HL-60 (cell line): ENCODE results near the gene VOPP1.

Experiments
- DNase-seq, 2 experiments: peaks; one replicate each; pipeline ENCODE4 v3.0.0-alpha.2; 2010 to 2020; ENCODE audit warnings: low read depth in 1 of 2, low spot score in 1 of 2
- H3K27ac ChIP-seq: fragments of 250-450 bp; sonication (Bioruptor Pico); replicated peaks from 2 replicates; pipeline ENCODE4 v1.5.1; 2020; ENCODE audit warnings: mild to moderate bottlenecking, moderate library complexity
- H3K27me3 ChIP-seq: fragments of 250-450 bp; sonication (Bioruptor Pico); 2 replicates; pipeline ENCODE4 v1.5.1; 2021; ENCODE audit warnings: mild to moderate bottlenecking, moderate library complexity; ENCODE audit not compliant: insufficient read depth, poor library complexity, severe bottlenecking
- H3K4me3 ChIP-seq: replicated peaks from 2 replicates; pipeline ENCODE4 v1.5.1; 2011; ENCODE audit warnings: mild to moderate bottlenecking, control low read depth, low read length; ENCODE audit not compliant: insufficient read depth
- GABPA ChIP-seq: IDR thresholded peaks from 2 replicates; pipeline ENCODE4 v1.6.1; 2012; ENCODE audit warnings: low read depth
- POLR2AphosphoS5 ChIP-seq: IDR thresholded peaks from 2 replicates; pipeline ENCODE4 v1.6.1; 2012; ENCODE audit warnings: low read depth
- REST ChIP-seq: IDR thresholded peaks from 2 replicates; pipeline ENCODE4 v1.6.1; 2012; ENCODE audit warnings: low read depth; ENCODE audit not compliant: insufficient replicate concordance
- SPI1 ChIP-seq: IDR thresholded peaks from 2 replicates; pipeline ENCODE4 v1.6.1; 2012; ENCODE audit warnings: low read depth, mild to moderate bottlenecking, borderline replicate concordance
- TF ChIP-seq, protein P1 (sequence below): IDR thresholded peaks from one replicate; pipeline ENCODE4 v1.5.1; 2011; ENCODE audit warnings: low read length, control low read depth, inconsistent platforms; ENCODE audit not compliant: insufficient read depth

Gene VOPP1

DNA sequence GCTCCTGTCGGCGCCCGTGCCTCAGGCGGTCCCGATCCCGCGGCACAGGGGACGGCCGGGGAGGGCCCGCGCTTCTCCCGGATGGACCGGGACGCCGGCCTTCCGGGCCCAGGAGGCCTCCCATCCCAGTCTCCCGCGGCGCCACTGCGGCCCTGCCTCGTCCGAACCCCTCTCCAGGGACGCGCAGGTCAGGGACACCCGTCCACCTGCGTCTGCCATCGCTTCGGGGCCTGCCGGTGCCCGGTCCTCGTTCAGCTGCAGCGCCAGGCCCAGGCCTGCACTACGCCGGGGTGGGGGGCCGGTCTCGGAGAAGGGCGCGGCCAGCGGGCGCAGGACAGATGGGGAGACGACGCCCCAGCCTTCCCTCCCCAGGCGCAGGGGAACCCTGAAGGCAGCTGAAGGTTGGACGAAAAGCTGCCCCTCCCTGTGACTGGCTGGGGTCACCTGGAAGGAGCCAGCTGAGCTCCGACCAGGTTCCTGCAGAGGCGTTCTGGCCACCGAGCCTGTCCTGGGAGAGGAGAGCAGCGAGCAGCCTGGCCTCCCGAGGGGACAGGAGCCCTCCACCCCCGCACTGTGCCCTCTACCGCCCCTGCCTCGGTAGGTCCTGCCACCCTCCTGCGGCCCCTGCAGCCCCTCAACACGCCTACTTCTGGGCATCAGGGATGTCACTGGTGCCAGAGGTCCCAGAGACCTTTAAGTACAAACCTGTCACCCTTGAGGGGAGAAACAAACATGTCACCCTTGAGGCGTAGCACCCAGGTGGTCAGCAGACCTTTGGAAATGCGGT, 122.9 kb downstream of the VOPP1 start:
- H3K27me3 ChIP-seq = peaks cover 10% of the 10 kb centered on the region
- no peak for TF ChIP-seq REST
- no peak for TF ChIP-seq SPI1
- TF ChIP-seq GABPA = no peak
- TF ChIP-seq POLR2AphosphoS5 = no peak
- TF ChIP-seq, protein P1, sequence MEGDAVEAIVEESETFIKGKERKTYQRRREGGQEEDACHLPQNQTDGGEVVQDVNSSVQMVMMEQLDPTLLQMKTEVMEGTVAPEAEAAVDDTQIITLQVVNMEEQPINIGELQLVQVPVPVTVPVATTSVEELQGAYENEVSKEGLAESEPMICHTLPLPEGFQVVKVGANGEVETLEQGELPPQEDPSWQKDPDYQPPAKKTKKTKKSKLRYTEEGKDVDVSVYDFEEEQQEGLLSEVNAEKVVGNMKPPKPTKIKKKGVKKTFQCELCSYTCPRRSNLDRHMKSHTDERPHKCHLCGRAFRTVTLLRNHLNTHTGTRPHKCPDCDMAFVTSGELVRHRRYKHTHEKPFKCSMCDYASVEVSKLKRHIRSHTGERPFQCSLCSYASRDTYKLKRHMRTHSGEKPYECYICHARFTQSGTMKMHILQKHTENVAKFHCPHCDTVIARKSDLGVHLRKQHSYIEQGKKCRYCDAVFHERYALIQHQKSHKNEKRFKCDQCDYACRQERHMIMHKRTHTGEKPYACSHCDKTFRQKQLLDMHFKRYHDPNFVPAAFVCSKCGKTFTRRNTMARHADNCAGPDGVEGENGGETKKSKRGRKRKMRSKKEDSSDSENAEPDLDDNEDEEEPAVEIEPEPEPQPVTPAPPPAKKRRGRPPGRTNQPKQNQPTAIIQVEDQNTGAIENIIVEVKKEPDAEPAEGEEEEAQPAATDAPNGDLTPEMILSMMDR = no peak

DNA sequence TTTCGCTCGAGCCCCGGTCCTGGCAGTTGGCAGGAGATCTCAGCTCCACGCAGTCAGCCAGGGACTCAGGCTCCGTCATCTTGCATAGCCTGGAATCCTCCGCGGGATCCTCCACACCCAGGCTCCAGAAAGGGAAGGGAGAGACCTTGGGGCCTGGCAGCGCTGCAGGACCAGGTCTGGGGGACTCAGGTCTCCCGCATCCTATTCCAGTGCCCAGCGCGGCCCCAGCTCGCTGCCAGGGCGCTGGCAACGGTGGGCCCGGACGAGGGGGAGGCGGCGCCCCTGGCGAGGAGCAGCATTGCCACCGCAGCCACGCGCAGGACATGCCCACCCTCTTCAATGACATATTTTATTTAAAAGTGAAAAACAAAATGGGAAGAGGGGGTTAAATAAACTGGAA, 123.8 kb downstream of the VOPP1 start:
- H3K27ac ChIP-seq = no peak overlapping the region
- DNase-seq = no peak
- TF ChIP-seq REST (no peak), SPI1 (no peak), GABPA (no peak), POLR2AphosphoS5 (no peak)
- TF ChIP-seq, protein P1 = no peak
- no peak overlapping the region for H3K4me3 ChIP-seq
- H3K27me3 ChIP-seq = peaks cover 10% of the 10 kb centered on the region

More for the DNA sequence above, 122.9 kb downstream of the VOPP1 start:
- no peak for DNase-seq
- Histone ChIP-seq H3K4me3 (no peak overlapping the region), H3K27ac (no peak overlapping the region)

DNA sequence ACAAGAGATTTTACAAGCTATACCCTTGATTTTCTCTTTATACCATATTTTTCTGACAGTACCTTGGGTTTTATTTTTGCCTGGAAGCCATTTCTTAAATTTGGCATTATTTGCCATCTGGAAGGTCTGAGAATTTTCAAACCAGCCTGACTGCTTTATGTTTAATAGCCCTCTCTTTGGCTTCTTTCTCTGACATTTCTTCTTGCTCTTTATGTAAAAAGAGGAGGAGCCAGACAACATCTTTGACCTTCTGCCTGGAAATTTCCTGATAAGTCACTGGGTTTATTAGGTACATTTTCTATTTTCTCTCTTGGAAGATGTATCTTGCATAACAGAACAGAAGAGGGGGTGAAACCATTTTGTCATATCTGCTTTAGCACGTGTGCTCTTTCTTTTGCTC, 127.5 kb downstream of the VOPP1 start:
- TF ChIP-seq GABPA (no peak), POLR2AphosphoS5 (no peak), REST (no peak), SPI1 (no peak)
- TF ChIP-seq, protein P1 = no peak
- H3K27me3 ChIP-seq = peaks cover 10% of the 10 kb centered on the region
- no peak overlapping the region for H3K27ac ChIP-seq
- no peak for DNase-seq
- H3K4me3 ChIP-seq = no peak overlapping the region
